ENCODE measurements around the gene KRTAP4-9.
"Not testable (repeated sequence)": the region's sequence is repeated elsewhere in the genome, so short reads cannot be mapped to it uniquely, and the experiment has no call there.

The KRTAP4-9 gene

DNA sequence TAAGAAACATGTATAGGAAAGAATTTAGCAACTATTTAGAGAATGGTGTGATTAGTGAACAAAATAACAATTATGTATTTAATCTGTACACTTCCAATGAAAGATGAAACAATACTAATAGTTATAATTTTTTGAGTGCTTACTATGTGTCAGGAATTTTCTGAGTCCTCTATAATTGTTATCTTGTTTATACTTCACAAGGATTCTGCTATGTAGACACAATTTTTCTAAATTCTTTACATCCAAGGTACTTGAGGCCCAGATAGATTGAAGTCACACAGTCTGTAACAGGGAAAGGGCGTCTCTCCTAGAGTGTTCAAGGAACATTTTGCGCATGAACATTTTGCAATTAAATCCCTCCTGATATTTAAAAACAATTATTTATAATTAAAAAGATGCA is 19.9 kb downstream of the KRTAP4-9 start:
- no peaks in the 10 kb centered on the region for H3K36me3 ChIP-seq (ENCODE audit: control insufficient read depth, insufficient read depth, low read length)
- peaks cover 33% of the 10 kb centered on the region for H3K4me1 ChIP-seq (ENCODE audit: control insufficient read depth, insufficient read depth, low read length, poor library complexity, severe bottlenecking)
- no peaks in the 10 kb centered on the region for H3K27me3 ChIP-seq (replicated peaks; ENCODE audit: control insufficient read depth, insufficient read depth, low read length, poor library complexity, severe bottlenecking)
- no peaks in the 10 kb centered on the region for H3K9me3 ChIP-seq (ENCODE audit: control insufficient read depth, low read length)
- no peak overlapping the region for H3K4me3 ChIP-seq (ENCODE audit: insufficient read depth, low read depth, low read length, poor library complexity, severe bottlenecking)
- DNase-seq, result no peak
- H3K27ac ChIP-seq (ENCODE audit: insufficient read depth, low read length, poor library complexity, severe bottlenecking), result no peak overlapping the region

DNA sequence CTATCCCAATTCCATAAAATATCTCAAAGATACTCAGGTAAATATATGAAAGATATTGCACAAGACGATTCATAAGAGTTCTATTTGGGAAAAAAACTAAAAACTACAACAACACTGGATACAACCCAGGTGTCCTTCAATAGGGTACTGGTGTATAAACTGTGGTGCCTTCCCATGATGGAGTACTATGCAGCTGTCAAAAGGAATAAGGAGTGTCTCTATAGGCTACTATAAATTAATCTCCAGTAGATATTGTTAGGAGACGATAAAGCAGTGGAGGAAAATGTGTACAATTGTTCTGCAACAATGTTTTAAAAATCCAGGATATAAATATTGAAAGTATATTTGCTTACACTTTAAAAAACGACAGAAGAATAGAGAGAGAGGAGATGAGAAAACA is 21.2 kb downstream of the KRTAP4-9 start:
- Histone ChIP-seq H3K9me3 (ENCODE audit: control insufficient read depth, low read length) (no peaks in the 10 kb centered on the region), H3K27ac (ENCODE audit: insufficient read depth, low read length, poor library complexity, severe bottlenecking) (no peak overlapping the region), H3K4me1 (ENCODE audit: control insufficient read depth, insufficient read depth, low read length, poor library complexity, severe bottlenecking) (peaks cover 34% of the 10 kb centered on the region), H3K4me3 (ENCODE audit: insufficient read depth, low read depth, low read length, poor library complexity, severe bottlenecking) (no peak overlapping the region), H3K27me3 (replicated peaks; ENCODE audit: control insufficient read depth, insufficient read depth, low read length, poor library complexity, severe bottlenecking) (no peaks in the 10 kb centered on the region), H3K36me3 (ENCODE audit: control insufficient read depth, insufficient read depth, low read length) (no peaks in the 10 kb centered on the region)
- no peak for DNase-seq

DNA sequence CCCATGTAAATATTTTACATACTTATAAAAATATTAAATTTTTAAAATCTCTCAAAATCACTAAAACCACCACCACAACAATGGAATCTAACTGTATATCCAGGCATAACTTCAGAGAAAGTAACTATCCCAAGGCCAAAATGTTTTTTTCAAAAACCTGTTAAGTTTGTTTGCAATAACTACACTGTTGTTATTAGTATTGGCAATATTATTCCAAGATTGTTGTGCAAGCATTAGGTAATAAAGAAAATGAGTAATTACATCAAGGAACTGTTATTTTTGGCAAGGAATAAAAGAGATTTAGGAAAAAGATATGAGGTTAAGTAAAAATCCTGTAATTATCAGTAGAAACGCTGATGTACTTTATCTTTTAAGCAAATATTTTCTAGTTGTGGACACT is 22.2 kb downstream of the KRTAP4-9 start:
- H3K36me3 ChIP-seq (ENCODE audit: control insufficient read depth, insufficient read depth, low read length), result no peaks in the 10 kb centered on the region
- no peaks in the 10 kb centered on the region for H3K27me3 ChIP-seq (replicated peaks; ENCODE audit: control insufficient read depth, insufficient read depth, low read length, poor library complexity, severe bottlenecking)
- no peak overlapping the region for H3K27ac ChIP-seq (ENCODE audit: insufficient read depth, low read length, poor library complexity, severe bottlenecking)
- no peak overlapping the region for H3K4me3 ChIP-seq (ENCODE audit: insufficient read depth, low read depth, low read length, poor library complexity, severe bottlenecking)
- peaks cover 34% of the 10 kb centered on the region for H3K4me1 ChIP-seq (ENCODE audit: control insufficient read depth, insufficient read depth, low read length, poor library complexity, severe bottlenecking)
- no peaks in the 10 kb centered on the region for H3K9me3 ChIP-seq (ENCODE audit: control insufficient read depth, low read length)
- DNase-seq, result no peak

DNA sequence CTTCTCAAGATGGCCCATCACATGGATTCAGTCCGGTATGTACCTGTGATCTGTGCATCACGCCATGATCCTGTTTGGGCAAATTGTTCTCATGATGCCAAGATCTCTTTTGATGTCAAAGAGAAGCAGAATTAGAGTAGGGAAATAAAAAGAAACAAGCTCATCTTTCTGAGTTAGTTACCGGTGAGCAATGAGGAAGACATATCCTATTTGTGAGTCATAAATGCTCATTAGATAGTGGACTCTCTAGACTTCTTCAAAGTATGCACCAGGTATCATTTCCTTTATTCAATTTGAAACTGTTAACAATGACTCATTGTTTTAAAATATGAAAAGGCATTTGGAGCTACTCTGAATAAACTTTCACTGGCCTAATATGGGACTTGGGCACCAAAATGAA is 26.8 kb downstream of the KRTAP4-9 start:
- H3K36me3 ChIP-seq (ENCODE audit: control insufficient read depth, insufficient read depth, low read length), result no peaks in the 10 kb centered on the region

DNA sequence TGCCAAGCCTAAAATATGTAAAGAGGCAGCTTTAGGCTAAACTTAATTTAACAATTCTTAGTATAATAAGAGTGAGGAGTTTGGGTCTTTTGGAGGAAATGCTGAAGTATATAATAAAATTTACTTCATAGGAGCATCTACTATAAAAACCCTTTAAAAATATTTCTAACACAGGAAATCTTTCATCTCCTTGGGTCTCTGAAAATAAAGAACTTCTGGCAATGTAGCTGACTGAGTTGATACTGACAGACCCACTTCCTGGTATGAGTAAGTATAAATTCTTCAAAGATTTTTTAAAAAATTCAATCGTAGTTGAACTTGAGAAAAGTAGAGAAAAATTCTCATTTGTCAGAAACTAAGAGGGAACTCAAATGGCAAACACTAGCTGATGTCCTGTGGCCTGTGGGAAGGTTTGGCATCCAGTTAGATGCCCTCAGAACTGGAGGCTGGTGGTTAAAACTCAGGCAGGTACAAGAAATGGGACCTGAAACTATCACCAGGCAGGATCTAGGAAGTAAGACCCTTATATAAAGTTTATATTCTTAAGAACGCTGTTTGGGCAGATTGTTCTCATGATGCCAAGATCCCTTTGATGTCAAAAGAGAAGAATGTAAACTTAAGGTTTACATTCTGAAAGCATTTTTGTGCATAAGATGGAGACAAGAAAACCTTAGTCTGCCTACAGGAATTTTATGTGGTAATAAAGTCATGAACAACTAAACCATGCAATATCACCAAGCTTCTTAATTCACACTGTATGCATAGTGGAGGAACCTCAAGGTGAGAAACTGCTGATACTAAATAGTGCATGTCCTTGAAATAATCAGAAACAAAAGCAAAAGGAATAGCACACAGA is 28.9 kb downstream of the KRTAP4-9 start:
- DNase-seq, result no peak
- no peak overlapping the region for H3K4me3 ChIP-seq (ENCODE audit: insufficient read depth, low read depth, low read length, poor library complexity, severe bottlenecking)
- H3K36me3 ChIP-seq (ENCODE audit: control insufficient read depth, insufficient read depth, low read length), result no peaks in the 10 kb centered on the region
- H3K27ac ChIP-seq (ENCODE audit: insufficient read depth, low read length, poor library complexity, severe bottlenecking), result no peak overlapping the region
- H3K27me3 ChIP-seq (replicated peaks; ENCODE audit: control insufficient read depth, insufficient read depth, low read length, poor library complexity, severe bottlenecking), result no peaks in the 10 kb centered on the region
- peaks cover 6% of the 10 kb centered on the region for H3K4me1 ChIP-seq (ENCODE audit: control insufficient read depth, insufficient read depth, low read length, poor library complexity, severe bottlenecking)
- H3K9me3 ChIP-seq (ENCODE audit: control insufficient read depth, low read length), result no peaks in the 10 kb centered on the region

More for the DNA sequence above, 26.8 kb downstream of the KRTAP4-9 start:
- Histone ChIP-seq H3K4me3 (ENCODE audit: insufficient read depth, low read depth, low read length, poor library complexity, severe bottlenecking) (no peak overlapping the region), H3K27ac (ENCODE audit: insufficient read depth, low read length, poor library complexity, severe bottlenecking) (no peak overlapping the region), H3K4me1 (ENCODE audit: control insufficient read depth, insufficient read depth, low read length, poor library complexity, severe bottlenecking) (peaks cover 6% of the 10 kb centered on the region), H3K9me3 (ENCODE audit: control insufficient read depth, low read length) (no peaks in the 10 kb centered on the region), H3K27me3 (replicated peaks; ENCODE audit: control insufficient read depth, insufficient read depth, low read length, poor library complexity, severe bottlenecking) (no peaks in the 10 kb centered on the region)
- no peak for DNase-seq

DNA sequence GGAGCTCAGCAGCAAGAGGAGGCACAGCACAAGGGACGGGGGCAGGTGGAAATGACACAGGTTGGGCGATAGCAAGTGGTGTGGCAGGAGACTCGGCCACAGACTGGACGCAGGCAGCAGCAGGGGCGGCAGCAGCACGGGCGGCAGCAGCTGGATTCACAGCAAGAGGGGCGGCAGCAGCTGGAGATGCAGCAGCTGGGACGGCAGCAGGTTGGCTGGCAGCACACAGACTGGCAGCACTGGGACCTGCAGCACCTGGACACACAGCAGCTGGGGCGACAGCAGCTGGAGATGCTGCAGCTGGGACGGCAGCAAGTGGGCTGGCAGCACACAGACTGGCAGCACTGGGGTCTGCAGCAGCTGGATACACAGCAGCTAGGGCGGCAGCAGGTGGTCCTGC is 34.7 kb downstream of the KRTAP4-9 start:
- H3K4me1 ChIP-seq (ENCODE audit: control insufficient read depth, insufficient read depth, low read length, poor library complexity, severe bottlenecking); H3K9me3 ChIP-seq (ENCODE audit: control insufficient read depth, low read length); H3K27ac ChIP-seq (ENCODE audit: insufficient read depth, low read length, poor library complexity, severe bottlenecking); H3K36me3 ChIP-seq (ENCODE audit: control insufficient read depth, insufficient read depth, low read length); DNase-seq; H3K27me3 ChIP-seq (replicated peaks; ENCODE audit: control insufficient read depth, insufficient read depth, low read length, poor library complexity, severe bottlenecking); H3K4me3 ChIP-seq (ENCODE audit: insufficient read depth, low read depth, low read length, poor library complexity, severe bottlenecking): not testable (repeated sequence)

DNA sequence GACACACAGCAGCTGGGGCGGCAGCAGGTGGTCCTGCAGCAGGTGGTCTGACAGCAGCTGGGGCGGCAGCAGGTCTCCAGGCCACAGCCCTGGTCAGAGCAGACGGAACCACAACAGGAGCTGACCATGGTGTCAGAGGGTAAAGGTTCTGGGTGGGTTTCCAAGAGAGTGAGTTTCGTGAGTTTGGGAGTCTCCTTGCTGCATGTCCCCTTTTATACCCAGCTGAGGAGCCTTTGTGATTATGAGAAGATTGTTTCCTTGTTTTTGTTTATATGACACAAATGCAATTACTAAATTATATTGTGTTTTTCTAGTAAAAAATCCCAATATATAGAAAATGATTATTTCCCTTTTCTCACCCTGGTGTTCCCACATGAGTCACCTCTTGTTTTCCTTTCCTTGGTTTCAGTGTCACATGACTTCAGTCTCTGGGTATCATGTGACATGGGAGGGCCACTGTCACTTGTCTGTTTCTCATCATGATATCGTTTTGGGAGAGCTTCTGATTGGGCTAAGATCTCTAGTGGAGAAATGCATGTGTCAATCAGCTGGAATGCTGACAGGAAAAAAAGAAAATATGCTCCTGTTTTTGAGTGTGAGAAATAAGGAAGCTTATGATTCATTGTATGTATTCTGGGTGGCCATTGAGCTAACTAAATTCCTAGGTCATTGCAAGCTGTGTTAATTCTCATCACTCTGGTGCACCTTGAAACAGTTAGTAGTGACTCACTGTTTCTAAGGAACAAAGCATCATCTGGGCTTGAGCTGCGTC is 35.4 kb downstream of the KRTAP4-9 start, which contains the start of gene KRTAP4-6:
KRTAP4-6 (minus strand) TSS at position 185 of the 772 bp plus-strand sequence; CDS start at position 128, 57 bp downstream.
- H3K27ac ChIP-seq (ENCODE audit: insufficient read depth, low read length, poor library complexity, severe bottlenecking), result no peak within 1 kb of the TSS
- no peak for DNase-seq
- no peaks in the 10 kb centered on the region for H3K9me3 ChIP-seq (ENCODE audit: control insufficient read depth, low read length)
- no peak within 1 kb of the TSS for H3K4me3 ChIP-seq (ENCODE audit: insufficient read depth, low read depth, low read length, poor library complexity, severe bottlenecking)
- H3K27me3 ChIP-seq (replicated peaks; ENCODE audit: control insufficient read depth, insufficient read depth, low read length, poor library complexity, severe bottlenecking), result no peaks in the 10 kb centered on the region
- no peaks in the 10 kb centered on the region for H3K36me3 ChIP-seq (ENCODE audit: control insufficient read depth, insufficient read depth, low read length)
- H3K4me1 ChIP-seq (ENCODE audit: control insufficient read depth, insufficient read depth, low read length, poor library complexity, severe bottlenecking), result no peaks in the 10 kb centered on the region

DNA sequence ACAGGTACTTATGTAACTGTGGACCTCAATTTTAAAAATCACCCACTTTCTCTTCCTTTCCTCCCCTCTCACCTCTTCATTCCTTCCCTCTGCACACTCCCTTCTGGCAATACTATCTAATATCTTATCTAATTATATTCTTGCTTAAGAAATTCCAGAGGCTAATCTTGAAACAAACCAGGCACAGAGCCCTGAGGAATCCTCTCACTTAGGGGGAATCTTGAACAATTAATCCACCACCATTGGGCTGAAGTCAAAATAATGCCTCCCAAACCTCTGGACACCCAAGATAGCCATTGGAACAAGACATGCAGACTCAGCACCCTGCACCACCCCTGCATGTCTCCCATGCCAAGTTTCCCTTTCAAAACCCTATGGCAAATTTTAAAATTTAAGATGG is 36.2 kb downstream of the KRTAP4-9 start:
- H3K9me3 ChIP-seq (ENCODE audit: control insufficient read depth, low read length), result no peaks in the 10 kb centered on the region
- no peaks in the 10 kb centered on the region for H3K4me1 ChIP-seq (ENCODE audit: control insufficient read depth, insufficient read depth, low read length, poor library complexity, severe bottlenecking)
- H3K27ac ChIP-seq (ENCODE audit: insufficient read depth, low read length, poor library complexity, severe bottlenecking), result no peak overlapping the region
- H3K36me3 ChIP-seq (ENCODE audit: control insufficient read depth, insufficient read depth, low read length), result no peaks in the 10 kb centered on the region
- no peak for DNase-seq
- H3K27me3 ChIP-seq (replicated peaks; ENCODE audit: control insufficient read depth, insufficient read depth, low read length, poor library complexity, severe bottlenecking), result no peaks in the 10 kb centered on the region
- H3K4me3 ChIP-seq (ENCODE audit: insufficient read depth, low read depth, low read length, poor library complexity, severe bottlenecking), result no peak overlapping the region

DNA sequence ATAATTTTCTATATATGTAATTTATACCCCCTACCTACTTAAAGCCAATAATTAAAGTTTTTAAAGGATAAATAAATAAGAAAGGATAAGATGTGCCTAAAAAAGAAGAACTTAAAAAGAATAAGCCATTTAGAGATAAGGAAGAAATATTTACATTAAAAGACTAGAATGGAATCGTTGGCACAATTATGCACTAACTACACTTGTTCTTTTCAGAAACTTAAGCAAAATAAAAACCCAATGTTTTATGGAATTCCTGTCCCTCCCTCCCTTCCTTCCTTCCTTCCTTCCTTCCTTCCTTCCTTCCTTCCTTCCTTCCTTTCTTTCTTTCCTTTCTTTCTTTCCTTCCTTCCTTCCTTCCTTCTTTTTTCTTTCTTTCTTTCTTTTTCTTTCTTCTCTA is 39.7 kb downstream of the KRTAP4-9 start:
- no peaks in the 10 kb centered on the region for H3K36me3 ChIP-seq (ENCODE audit: control insufficient read depth, insufficient read depth, low read length)
- no peaks in the 10 kb centered on the region for H3K9me3 ChIP-seq (ENCODE audit: control insufficient read depth, low read length)
- H3K4me1 ChIP-seq (ENCODE audit: control insufficient read depth, insufficient read depth, low read length, poor library complexity, severe bottlenecking), result no peaks in the 10 kb centered on the region
- H3K4me3 ChIP-seq (ENCODE audit: insufficient read depth, low read depth, low read length, poor library complexity, severe bottlenecking), result no peak overlapping the region
- no peak overlapping the region for H3K27ac ChIP-seq (ENCODE audit: insufficient read depth, low read length, poor library complexity, severe bottlenecking)
- no peak for DNase-seq
- H3K27me3 ChIP-seq (replicated peaks; ENCODE audit: control insufficient read depth, insufficient read depth, low read length, poor library complexity, severe bottlenecking), result no peaks in the 10 kb centered on the region

DNA sequence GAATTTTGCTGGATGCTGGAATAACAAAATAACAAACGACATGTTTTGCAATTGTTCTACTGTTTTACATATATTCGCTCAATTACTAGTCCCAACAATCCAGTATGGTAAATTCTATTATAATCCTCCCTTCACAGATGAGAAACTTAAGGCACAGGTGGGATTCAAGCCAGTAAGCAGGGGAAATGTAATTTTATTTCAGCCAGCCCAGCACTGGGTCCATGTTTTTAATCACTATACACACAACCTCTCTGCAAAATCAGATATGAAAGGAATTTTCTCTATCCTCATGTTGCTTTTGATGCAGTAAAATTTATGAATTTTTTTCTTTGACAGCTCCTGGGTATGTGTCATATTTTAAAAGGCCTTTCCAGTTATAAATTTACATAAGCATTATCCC is 40.1 kb downstream of the KRTAP4-9 start:
- Histone ChIP-seq H3K27me3 (replicated peaks; ENCODE audit: control insufficient read depth, insufficient read depth, low read length, poor library complexity, severe bottlenecking) (no peaks in the 10 kb centered on the region), H3K4me1 (ENCODE audit: control insufficient read depth, insufficient read depth, low read length, poor library complexity, severe bottlenecking) (no peaks in the 10 kb centered on the region), H3K9me3 (ENCODE audit: control insufficient read depth, low read length) (no peaks in the 10 kb centered on the region), H3K4me3 (ENCODE audit: insufficient read depth, low read depth, low read length, poor library complexity, severe bottlenecking) (no peak overlapping the region), H3K27ac (ENCODE audit: insufficient read depth, low read length, poor library complexity, severe bottlenecking) (no peak overlapping the region), H3K36me3 (ENCODE audit: control insufficient read depth, insufficient read depth, low read length) (no peaks in the 10 kb centered on the region)
- no peak for DNase-seq
